ENCODE measurements around the gene SNX13.
"Not testable (repeated sequence)": the region's sequence is repeated elsewhere in the genome, so short reads cannot be mapped to it uniquely, and the experiment has no call there.

The SNX13 gene

GRCh38 chr7:17912536-17913235 is 27.6 kb downstream of the SNX13 start:
- DNase-seq (ENCODE audit: low read depth, low spot score) = no peak

GRCh38 chr7:17912050-17912449 is 28.2 kb downstream of the SNX13 start:
- no peak for DNase-seq (ENCODE audit: low read depth, low spot score)

DNA sequence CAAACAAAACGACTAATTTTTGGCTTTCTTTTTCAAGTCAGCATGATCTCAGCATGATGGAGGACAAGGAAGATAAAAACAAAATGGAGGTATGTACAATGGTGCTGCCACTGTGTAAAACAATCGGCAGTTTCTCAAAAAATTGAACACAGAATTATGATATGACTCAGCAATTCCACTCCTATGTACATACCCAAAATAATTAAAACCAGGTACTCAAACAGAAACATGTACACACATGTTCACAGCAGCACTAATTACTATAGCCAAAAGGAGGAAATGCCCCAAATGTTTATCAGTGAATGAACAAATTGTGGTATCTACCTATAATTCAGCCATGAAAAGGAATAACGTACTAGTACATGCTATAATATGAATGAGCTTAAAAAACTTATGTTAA is 29.9 kb downstream of the SNX13 start:
- no peak for DNase-seq (ENCODE audit: low read depth, low spot score)

- not testable (repeated sequence) for DNase-seq (ENCODE audit: low read depth, low spot score)
Measured at GRCh38 chr7:17909310-17909709, 31.0 kb downstream of the SNX13 start.

- no peak for DNase-seq (ENCODE audit: low read depth, low spot score)
Measured at GRCh38 chr7:17907014-17907413, 33.3 kb downstream of the SNX13 start.

- no peak for DNase-seq (ENCODE audit: low read depth, low spot score)
Measured at GRCh38 chr7:17903337-17903736, 37.0 kb downstream of the SNX13 start.

DNA sequence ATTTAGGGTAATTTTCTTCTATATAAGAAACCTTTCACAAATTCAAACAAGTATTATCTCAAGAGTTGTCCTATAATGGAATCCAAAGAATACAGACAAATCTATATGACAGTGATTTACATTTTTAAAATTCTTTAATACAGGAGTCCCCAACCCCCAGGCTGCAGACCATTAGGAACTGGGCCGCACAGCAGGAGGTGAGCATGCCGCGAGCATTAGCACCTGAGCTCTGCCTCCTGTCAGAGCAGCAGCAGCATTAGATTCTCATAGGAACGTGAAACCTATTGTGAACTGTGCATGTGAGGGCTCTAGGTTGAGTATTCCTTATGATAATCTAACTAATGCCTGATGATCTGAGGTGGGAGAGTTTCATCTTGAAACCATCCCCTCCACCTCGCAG is 37.7 kb downstream of the SNX13 start:
- DNase-seq (ENCODE audit: low read depth, low spot score) = no peak

GRCh38 chr7:17900464-17900863 is 39.8 kb downstream of the SNX13 start:
- DNase-seq (ENCODE audit: low read depth, low spot score) = no peak

DNA sequence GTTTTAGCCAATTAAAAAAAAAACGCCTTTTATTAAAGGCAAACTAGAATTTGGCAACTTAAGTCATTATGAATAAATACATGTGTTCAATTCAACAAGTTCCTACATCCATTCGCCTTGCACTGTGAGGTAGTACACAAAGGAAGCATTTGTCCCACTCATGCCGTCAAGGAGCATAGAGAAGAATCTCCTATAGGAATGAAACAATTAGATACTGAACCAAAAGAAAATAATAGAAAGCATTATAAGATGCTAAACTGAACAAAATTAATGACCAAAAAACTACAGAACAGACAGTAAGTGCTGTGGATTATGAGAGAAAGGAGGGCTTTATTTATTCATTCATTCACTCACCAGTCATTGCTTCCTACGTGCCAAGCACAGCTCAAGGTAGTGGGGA is 42.2 kb downstream of the SNX13 start:
- no peak for DNase-seq (ENCODE audit: low read depth, low spot score)

DNA sequence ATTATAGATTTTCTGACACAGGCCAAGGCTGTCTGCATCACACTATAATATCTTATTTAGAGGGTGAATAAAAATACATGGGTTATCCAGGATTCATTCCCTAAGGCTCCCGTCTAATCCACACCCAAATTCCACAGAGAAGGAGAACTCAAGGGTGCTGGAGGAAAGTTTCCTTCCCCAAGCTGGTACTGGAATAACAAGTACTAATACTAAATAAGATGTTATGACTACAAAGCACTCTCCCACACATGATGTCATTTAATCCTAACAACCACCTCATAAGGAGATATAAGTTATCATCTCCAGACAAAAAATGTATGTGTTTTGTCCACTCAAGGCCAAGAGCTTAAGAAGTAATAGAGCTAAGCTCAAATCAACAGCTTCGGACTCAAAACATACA is 53.0 kb downstream of the SNX13 start:
- no peak for DNase-seq (ENCODE audit: low read depth, low spot score)

DNA sequence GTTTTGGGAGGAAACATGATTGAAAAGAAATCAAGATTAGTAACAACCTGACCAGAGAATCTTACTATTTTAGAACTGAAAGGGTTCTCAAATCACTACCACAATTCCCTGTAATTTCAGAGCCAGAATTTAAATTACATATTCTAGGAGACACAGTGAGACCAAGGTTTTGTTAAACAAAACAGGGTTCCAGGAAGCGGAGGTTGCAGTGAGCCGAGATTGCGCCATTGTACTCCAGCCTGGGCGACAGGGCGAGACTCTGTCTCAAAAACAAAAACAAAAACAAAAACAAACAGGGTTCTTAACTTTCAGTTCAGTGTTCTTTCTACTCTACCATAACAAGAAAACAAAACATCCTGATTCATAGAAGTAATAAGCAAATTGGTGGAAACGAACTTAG is 57.6 kb downstream of the SNX13 start:
- no peak for DNase-seq (ENCODE audit: low read depth, low spot score)

DNA sequence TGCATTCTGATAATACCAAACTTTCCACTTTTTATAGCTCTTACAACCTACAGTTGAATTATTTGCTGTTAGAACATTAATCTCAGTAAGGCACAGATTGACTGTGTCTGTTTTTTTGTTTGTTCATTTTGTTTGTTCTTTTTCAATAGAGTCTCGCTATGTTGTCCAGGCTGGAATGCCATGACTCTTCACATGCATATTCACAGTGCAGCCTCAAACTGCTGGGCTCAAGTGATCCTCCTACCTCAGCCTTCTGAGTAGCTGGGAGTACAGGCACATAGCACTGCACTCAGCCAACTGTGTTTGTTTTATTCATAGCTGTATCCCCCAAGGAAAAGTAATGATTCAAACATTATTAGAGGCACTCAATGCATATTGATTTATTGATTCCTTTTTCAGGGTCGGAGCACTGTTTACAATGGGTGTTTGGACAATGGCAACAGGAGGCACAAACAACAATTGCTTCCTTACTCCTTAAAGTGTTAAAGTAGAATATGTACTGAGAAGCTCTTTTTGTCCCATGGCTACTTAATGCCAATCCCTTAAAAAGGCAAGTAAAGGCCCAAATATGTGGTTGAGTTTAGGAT is 61.1 kb downstream of the SNX13 start:
- DNase-seq (ENCODE audit: low read depth, low spot score) = no peak

GRCh38 chr7:17878627-17879026 is 61.7 kb downstream of the SNX13 start:
- no peak for DNase-seq (ENCODE audit: low read depth, low spot score)

- DNase-seq (ENCODE audit: low read depth, low spot score) = no peak
Measured at GRCh38 chr7:17871815-17872533, 68.3 kb downstream of the SNX13 start.

DNA sequence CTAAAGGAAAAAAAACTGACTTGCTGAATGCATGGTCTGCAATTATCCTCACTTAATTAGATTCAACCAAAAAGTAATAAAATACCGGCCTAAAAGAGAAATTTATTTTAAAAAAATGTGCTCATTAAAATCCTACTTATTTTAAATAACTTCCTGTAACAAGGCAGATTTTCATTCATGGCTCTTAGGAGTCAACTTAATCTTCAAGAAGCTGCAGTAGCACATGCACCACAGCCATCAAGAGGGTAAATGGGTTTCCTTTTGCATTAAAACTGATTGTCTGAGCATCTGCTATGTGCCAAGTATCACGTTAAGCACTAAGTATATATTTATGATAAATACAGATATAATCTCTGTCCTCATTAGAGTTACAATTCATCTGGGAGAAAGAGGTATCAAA is 69.9 kb downstream of the SNX13 start:
- DNase-seq (ENCODE audit: low read depth, low spot score) = no peak

GRCh38 chr7:17863809-17864143 is 76.5 kb downstream of the SNX13 start:
- DNase-seq (ENCODE audit: low read depth, low spot score) = no peak

- no peak for DNase-seq (ENCODE audit: low read depth, low spot score)
Measured at GRCh38 chr7:17863095-17863808, 77.0 kb downstream of the SNX13 start.

- DNase-seq (ENCODE audit: low read depth, low spot score) = no peak
Measured at GRCh38 chr7:17856251-17856650, 84.0 kb downstream of the SNX13 start.

- DNase-seq (ENCODE audit: low read depth, low spot score) = no peak
Measured at GRCh38 chr7:17855202-17855601, 85.1 kb downstream of the SNX13 start.

- DNase-seq (ENCODE audit: low read depth, low spot score) = no peak
Measured at GRCh38 chr7:17854261-17855047, 85.8 kb downstream of the SNX13 start.

- DNase-seq (ENCODE audit: low read depth, low spot score) = no peak
Measured at GRCh38 chr7:17852361-17852760, 87.9 kb downstream of the SNX13 start.

DNA sequence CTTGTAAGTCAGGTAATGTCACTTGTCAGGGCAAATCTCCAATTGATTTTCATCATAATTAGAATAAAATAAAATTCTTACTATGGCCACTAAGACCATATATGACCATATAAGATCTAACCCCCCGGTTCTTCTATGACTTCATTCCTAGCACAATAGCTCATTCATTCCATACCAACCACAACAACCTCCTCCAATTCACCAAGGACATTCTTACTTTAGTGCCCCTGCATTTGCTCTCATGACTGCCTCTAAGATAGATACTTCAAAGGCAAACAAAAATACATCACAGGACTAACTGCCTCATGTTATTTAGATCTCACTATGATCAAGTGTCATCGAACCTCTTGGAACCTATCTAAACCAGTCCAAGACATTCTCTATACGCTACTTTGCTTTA is 90.8 kb downstream of the SNX13 start:
- DNase-seq (ENCODE audit: low read depth, low spot score) = no peak

Data from activated naive CD8-positive, alpha-beta T cell treated with anti-CD3 and anti-CD28 coated beads, Interleukin-2, amount 50 U/mL, for 16 hours (primary cell).